NCI-H2107 (cell line): Measurements from ENCODE around the gene NME4.
"Not testable (repeated sequence)": the region's sequence is repeated elsewhere in the genome, so short reads cannot be mapped to it uniquely, and the experiment has no call there.

Experiments used
- DNase-seq: peaks from one replicate; lab custom pipeline; 2025; lab: John Stamatoyannopoulos, UW

Gene NME4

DNA sequence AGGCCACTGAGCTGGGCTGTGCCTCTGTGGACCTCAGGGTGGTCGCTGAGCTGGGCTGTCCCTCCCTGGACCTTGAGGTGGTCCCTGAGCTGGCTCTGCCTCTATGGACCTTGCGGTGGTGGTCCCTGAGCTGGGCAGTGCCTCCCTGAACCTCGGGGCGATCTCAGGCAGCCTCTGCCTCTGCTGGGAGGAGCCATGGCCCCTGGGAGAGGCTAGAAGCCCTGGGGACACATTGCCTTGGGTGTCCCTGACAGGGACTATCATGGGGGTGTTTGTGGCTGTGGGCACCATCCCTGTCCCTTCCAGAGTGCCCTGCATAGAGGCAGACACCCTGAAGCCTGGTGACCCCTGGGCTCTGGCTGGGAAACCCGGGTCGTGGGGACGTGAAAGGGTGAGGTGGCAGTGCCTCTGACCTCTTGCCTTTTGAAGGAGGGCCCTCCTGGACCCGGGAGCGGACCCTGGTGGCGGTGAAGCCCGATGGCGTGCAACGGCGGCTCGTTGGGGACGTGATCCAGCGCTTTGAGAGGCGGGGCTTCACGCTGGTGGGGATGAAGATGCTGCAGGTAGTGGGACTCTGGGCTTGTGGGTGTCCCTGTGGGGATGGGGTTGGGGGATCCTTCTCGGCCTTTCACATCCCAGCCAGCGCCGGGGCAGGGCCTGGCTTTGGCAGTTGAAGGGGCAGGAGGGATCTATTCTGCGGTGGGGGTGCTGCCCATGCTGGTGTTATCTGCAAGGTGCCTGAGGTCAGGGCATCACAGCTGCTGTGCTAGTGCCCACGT, 1.8 kb downstream of the NME4 start:
- no peak for DNase-seq

DNA sequence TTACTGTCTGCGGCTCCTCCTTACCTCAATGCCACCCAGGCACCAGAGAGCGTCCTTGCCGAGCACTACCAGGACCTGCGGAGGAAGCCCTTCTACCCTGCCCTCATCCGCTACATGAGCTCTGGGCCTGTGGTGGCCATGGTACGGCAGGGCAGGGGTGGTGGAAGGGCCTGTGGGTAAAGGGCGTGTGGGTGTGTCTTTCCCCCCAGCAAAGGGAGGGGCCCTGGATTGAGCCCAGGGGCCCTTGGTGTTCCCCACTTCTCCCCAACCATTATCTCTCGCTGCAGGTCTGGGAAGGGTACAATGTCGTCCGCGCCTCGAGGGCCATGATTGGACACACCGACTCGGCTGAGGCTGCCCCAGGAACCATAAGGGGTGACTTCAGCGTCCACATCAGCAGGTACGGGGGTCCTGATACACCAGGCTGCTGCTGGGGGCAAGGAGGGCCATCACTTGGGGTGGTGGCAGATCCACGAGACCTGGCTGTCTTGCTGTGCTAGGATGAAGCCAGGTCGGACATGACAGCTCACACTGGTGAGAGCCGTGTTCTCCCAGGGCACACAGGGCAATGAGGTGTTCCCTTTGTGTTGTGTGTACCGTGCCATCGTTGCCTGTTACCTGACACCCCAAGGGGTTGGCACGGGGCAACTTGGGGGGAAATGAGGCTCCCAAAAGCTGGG, 2.5 kb downstream of the NME4 start:
- DNase-seq = no peak

DNA sequence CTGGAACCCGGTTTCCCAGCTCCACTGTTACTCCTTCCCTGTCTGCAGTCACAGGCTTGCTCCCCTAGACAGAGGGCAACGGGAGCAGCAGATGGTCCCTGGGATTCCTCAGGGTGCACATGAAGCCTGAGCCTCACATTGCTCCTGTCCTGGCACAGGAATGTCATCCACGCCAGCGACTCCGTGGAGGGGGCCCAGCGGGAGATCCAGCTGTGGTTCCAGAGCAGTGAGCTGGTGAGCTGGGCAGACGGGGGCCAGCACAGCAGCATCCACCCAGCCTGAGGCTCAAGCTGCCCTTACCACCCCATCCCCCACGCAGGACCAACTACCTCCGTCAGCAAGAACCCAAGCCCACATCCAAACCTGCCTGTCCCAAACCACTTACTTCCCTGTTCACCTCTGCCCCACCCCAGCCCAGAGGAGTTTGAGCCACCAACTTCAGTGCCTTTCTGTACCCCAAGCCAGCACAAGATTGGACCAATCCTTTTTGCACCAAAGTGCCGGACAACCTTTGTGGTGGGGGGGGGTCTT, 3.1 kb downstream of the NME4 start:
- DNase-seq = no peak

DNA sequence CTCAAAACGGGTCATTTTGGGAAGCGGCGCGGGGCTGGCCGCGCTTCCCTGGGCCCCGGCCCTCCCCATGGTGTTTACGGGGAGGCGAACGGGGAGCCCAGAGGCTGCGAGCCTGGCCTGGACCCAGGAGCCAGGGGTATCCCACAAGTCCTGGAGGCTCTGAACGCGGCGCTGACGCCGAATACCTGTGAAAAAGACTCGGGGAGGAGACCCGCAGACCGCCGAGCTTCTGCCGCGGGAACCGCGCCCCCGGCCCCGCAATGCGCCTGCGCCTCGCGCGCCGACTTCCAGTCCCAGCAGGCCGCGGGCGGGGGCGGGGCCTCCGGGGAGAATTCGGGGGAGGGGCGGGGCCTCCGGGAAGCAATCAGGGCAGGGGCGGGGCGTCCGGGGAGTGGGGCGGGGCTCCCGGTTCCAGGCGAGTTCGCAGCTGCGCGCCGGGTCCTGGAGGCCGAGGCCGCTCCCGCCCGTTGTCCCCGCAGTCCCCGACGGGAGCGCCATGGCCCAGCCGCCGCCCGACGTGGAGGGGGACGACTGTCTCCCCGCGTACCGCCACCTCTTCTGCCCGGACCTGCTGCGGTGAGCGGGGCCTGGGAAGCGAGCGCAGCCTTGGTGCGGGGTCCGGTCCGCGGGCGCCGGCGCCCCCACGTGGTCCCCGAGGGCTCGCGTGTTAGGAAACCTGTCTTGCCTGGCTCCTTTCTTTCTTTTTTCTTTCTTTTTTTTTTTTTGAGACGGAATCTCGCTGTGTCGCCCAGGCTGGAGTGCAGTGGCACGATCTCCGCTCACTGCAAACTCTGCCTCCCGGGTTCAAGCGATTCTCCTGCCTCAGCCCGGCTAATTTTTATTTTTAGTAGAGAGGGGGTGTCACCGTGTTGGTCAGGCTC, 4.7 kb downstream of the NME4 start, which contains the start of gene DECR2:
TSS of gene DECR2 (plus strand) at position 418 of the 881 bp plus-strand sequence. CDS start at position 497, 79 bp downstream.
- peak; percentile 85 for DNase-seq

DNA sequence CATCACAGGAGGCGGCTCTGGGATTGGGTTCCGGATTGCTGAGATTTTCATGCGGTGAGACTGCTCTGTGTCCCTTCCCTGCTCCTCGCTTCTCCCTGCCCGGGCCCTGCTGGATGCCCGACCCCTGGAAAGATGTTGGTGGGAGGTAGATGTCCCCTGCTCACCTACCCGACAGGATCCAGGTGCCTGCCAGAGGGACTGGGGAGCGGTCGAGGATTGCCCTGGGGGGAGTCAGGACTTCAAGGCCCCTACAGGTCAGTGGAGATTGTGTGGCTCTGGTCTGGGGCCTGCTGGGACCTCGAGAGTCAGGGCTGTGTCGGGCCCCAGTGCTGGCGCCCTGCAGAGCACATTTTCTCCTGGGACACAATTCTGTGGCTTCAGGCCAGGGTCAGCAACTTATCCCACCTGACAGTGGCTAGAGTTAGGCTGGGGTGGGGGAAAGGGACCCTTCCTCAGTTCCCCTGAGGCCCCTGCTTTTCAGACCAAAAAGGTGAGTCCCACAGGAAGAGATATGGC, 8.0 kb downstream of the NME4 start:
- DNase-seq = no peak

DNA sequence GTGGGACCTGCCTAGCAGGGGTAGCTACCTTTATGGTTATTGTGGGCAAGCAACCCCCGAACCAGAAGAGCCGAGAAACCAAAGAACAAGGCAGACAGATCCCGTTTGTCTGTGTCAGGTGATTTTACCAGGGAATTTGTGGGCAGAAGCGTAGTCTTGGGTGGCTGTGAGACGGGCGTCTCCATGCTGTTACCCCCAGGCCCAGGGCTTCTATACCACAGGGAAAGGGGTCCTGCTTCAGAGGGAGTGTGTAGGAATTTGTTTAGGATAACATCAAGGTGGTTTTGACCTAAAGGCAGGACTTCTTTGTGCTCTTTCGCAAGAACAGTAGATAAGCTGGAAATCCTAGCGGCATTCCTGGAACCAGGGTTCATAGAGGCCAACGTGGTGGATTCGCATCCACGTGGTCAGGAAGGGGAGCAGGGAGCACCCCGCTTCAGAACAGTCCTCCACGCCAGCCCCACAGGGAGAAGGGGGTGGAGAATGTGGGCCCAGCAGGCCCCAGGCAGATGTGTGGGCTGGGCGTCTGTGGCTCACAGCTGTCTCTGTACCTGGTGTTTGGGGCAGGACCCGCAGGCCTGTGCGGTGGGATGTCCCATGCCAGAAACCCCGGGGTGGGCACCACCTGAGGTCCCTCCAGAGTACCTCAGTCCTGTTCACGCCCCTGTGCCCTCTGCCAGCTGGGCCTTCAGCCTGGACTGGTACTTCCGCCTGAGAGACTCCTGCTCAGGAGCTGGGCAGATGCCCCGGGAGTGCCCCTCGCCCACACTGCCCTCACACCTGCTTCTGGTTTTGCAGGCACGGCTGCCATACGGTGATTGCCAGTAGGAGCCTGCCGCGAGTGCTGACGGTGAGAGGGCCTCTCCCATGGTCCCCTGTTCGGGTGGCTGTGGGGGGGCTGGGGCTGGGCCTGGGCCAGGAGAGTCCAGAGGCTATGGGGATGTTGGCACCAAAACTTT, 8.8 kb downstream of the NME4 start:
- no peak for DNase-seq

DNA sequence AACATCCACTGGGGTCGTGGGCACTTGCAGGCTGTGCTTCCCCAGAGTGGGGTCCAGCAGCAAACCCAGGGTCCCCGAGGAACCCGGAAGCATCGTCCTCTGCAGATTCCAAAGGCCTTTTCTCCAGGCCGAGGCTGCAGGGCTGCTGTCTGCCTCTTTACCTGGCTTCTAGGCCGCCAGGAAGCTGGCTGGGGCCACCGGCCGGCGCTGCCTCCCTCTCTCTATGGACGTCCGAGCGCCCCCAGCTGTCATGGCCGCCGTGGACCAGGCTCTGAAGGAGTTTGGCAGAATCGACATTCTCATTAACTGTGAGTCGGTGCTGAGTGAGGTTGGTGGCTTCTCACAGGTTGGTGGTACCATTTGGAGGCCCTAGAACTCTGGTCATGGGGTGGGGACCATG, 10.3 kb downstream of the NME4 start:
- DNase-seq = no peak

DNA sequence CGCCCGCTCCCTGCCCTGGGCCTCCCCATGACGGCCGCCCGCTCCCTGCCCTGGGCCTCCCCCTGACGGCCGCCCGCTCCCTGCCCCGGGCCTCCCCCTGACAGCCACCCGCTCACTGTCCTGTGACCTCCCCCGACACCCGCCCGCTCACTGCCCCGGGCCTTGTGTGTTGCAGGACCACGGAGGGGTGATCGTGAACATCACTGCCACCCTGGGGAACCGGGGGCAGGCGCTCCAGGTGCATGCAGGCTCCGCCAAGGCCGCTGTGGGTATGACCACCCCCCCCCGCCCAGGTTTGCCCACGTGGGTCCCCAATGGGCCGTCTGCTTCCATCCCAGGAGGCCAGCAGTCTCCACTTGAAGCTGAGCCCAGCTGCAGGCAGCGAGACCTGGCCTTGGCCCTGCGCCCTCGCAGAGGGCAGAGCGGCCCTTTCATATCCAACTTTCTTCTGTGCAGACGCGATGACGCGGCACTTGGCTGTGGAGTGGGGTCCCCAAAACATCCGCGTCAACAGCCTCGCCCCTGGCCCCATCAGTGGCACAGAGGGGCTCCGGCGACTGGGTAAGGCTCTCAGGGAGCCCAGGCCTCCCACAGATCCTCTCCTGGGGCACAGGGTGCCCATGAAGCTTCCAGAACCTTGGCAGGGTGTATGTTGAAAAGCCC, 13.6 kb downstream of the NME4 start:
- DNase-seq = no peak

DNA sequence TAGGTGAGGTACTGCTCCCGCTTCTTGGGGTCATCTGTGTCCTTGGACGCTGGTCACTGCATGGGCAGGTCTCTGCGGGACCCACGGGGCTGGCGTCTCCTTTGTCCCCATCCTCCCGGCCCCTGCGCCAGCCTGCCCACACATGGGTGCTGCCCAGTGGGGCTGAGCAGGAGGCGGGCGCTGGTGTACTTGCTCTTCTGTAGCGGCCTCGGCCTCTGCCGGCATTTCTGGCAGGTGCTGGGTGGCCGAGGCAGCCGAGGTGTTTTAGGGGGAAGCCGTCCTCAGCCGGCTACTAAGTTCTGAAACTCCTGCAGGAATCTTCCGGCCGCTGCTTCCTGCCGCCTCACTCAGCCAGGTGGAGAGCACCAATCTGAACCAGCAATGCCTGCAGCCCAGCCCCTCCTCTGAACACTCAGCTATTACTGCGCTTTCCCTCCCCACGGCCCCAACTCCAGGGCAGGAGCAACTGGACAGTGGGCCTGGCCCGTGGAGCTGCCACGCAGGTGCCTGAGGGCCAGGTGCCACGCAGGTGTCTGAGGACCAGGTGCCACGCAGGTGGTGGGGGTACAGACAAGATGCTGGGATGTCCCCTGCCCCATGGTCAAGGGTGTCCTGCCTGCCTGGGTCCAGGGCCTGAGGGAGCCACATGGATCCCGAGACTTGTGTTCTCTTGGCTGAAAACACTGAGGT, 14.7 kb downstream of the NME4 start:
- DNase-seq = no peak

DNA sequence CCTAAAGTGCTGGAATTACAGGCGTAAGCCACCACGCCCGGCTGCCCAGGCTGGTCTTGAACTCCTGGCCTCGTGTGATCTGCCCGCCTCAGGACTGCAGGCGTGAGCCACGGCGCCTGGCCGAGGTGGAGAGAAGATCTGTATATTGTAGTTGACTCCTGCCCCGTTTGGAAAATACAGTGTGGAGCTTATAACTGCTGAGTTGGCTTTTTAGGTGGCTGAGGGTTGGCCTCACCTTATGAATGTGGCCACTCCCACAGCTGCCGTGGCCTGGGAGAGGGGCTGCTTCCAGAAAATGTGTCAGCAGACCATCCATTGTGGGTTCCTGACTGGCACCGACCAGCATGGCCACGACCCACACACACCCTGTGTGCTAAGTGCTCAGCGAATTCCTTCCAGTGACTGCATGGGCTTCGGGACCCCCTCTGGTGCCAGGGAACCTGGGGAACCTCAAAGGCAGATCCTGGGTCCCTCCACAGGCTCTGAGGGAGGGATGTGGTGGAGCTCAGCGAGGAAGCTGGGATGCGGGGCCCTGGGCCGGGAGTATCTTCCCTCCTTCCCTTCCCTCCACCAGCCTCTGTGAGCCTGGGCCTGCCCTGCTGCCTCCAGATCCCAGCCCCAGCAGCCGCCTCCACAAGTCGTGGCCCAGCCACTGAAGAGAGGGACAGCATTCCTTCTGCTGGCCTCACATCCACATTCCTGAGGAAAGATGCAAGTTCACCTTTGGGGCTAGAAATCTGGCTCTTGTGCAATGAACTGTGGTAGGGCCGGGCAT, 17.6 kb downstream of the NME4 start:
- no peak for DNase-seq

DNA sequence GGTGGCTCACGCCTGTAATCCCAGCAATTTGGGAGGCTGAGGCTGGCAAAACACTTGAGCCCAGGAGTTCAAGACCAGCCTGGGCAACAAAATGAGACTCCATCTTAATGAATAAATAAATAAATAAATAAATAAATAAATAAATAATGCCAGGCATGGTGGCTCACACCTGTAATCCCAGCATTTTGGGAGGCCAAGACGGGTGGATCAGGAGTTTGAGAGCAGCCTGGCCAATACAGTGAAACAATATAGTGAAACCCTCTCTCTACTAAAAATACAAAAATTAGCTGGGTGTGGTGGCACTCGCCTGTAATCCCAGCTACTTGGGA, 18.1 kb downstream of the NME4 start:
- not testable (repeated sequence) for DNase-seq

DNA sequence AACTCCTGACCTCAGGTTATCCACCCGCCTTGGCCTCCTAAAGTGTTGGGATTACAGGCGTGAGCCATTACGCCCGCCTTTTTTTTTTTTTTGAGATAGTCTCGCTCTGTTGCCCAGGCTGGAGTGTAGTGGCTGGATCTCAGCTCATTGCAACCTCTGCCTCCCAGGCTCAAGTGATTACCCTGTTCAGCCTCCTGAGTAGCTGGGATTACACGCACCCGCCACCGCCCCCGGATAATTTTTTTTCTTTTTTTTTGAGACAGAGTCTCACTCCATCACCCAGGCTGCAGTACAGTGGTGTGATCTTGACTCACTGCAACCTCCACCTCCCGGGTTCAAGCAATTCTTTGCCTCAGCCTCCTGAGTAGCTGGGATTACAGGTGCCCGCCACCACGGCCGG, 25.2 kb downstream of the NME4 start:
- not testable (repeated sequence) for DNase-seq

DNA sequence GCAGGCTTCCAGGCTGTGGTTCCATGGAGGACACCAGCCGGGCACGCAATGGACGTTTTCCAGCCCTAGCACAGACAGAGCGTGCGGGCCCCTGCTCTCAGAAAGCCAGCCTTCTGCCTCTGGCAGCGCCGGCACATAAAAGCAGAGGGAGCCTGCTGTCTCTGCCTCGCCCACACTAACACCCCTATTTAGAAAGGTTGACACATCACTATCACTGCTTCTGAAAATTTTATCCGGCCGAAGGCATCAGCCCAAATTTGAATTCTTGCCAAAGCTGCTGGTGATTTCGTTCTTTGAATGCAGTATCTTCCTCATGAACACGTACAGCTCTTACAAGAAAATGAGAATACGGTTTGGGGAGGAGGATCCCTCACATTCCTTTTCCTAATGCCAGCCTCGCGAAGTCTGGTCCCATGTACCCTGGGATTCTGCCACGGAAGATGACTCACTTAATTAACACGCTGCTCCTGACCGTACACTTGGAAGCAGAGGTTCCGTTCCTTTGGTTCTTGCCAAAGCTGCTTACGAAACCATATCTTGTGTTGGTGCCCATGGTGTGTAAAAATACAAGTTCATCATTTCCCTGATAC, 27.1 kb downstream of the NME4 start:
- no peak for DNase-seq

DNA sequence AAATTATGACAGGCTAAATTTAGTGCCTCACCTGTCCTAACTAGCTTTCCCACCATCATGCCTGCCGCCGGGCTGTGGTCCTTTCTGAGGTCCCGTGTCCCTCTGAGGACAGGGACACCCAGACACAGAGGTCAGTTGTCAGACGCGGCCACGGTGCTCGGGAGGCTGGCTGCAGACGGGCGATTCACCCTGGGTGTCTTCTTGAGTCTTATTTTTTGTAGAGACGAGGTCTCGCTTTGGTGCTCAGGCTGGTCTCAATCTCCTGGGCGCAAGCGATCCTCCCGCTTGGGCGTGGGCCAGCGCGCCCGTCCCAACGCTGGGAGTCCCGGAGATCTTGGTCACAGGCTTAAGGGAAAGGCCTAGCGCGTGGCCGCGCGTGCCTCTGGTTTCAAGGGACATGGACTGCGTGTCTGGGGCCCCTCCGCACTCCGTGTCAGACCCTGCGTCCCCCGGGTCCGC, 27.7 kb downstream of the NME4 start:
- no peak for DNase-seq

DNA sequence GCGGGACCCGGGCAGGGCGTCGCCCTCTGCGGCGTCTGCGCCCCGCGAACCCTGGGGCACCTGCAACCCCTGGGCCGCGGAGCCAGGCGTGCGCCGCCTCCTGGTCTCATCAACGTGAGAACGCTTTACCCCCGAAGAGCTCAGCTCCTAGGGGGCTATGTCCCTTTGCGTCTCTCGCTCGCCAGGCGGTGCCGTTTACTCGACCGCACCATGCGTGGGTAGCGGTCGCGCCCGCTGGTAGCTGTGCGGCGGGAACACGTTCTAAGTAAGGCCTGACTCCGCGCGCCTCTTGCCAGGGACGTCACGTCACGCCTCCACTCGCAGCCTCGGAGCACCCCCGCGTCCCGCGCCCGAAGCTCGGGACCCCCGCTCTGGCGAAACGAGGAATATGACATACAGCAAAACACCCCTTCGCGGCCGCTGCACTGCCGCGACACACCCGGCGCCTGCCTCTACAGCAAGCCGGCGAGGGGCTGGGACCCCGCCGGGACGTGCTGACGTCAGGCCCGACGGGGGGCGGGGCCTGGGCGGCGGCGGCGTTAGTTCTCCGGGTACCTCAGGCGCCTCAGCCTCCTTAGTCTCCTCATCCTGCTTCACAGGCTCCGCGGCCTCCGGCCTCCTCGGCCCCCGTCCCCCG, 28.2 kb downstream of the NME4 start, which contains the start of gene RAB11FIP3:
TSS of gene RAB11FIP3 (plus strand) at position 568 of the 637 bp plus-strand sequence. CDS start 358 bp downstream, outside the sequence.
- DNase-seq = peak; percentile 38

DNA sequence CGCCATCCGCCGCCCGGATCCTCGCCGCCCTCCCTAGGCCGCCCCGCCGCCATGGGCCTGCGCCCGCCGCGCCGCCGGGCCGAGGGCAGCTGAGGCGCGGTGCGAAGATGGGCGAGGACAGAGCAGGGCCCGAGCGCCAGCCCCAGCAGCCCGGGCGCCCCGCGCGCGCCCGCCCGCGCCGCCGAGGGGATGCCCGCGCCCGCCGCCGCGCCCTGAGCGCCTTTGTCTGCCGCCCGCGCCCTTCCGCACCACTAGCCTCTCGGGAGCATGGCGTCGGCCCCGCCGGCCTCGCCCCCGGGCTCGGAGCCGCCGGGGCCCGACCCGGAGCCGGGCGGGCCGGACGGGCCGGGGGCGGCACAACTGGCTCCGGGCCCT, 28.7 kb downstream of the NME4 start:
- no peak for DNase-seq

DNA sequence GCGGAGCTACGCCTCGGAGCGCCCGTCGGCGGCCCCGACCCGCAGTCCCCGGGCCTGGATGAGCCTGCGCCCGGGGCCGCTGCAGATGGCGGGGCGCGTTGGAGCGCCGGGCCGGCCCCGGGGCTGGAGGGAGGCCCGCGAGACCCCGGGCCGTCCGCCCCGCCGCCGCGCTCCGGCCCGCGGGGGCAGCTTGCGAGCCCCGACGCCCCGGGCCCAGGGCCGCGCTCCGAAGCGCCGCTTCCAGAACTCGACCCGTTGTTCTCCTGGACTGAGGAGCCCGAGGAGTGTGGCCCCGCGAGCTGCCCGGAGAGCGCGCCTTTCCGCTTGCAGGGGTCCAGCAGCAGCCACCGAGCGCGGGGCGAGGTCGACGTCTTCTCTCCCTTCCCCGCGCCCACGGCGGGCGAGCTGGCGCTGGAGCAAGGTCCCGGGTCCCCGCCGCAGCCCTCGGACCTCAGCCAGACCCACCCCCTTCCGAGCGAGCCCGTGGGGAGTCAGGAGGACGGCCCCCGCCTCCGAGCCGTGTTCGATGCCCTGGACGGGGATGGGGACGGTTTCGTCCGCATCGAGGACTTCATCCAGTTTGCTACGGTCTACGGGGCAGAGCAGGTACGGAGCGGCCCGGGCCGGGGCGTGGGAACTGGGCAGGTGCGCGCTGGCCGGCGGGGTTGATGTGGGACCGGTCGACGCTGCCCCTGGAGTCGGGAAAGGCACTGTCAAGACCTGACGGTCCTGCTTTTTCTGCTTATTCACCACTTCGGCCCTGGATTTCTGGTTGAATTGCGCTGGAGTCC, 29.3 kb downstream of the NME4 start:
- DNase-seq = no peak
